PFSK-1 (cell line): ENCODE measurements around the gene IL20RB.

ENCODE experiments used
- FOXP2 ChIP-seq: optimal IDR thresholded peaks from 2 replicates; pipeline ENCODE3; 2011; ENCODE audit warnings: borderline replicate concordance, control low read depth, inconsistent platforms; ENCODE audit not compliant: insufficient read depth; ENCODE audit errors: extremely low read length, extremely low read depth
- POLR2AphosphoS5 ChIP-seq: IDR thresholded peaks from 2 replicates; pipeline ENCODE4 v1.6.1; 2012; ENCODE audit warnings: low read depth, mild to moderate bottlenecking, control low read depth, low read length, moderate library complexity

GRCh38 chr3:137026701-137027100 is 68.9 kb downstream of the IL20RB start:
- no peak for TF ChIP-seq FOXP2
- TF ChIP-seq POLR2AphosphoS5 = no peak
